GM19324 (cell line): ENCODE results near the gene PDE6G.
"Not testable (repeated sequence)": the region's sequence is repeated elsewhere in the genome, so short reads cannot be mapped to it uniquely, and the experiment has no call there.

ENCODE experiments used
- ATAC-seq: cut with Tn5 transposase; IDR thresholded peaks from one replicate; pipeline ENCODE4 v1.9.1; 2021; ENCODE audit warnings: mild to moderate bottlenecking, moderate library complexity; ENCODE audit not compliant: unreplicated experiment, low FRiP score

PDE6G gene

GRCh38 chr17:81688616-81689015, 32.3 kb upstream of the PDE6G start:
- no peak for ATAC-seq

GRCh38 chr17:81687770-81688541, 31.6 kb upstream of the PDE6G start:
- ATAC-seq = no peak

- no peak for ATAC-seq
Observed at GRCh38 chr17:81686614-81687013, 30.3 kb upstream of the PDE6G start.

GRCh38 chr17:81685108-81685507, 28.8 kb upstream of the PDE6G start:
- ATAC-seq = no peak

GRCh38 chr17:81684442-81684911, 28.1 kb upstream of the PDE6G start:
- no peak for ATAC-seq

GRCh38 chr17:81683584-81684441, 27.5 kb upstream of the PDE6G start, which contains the start of the genes ARL16 and HGS:
ARL16 (minus strand) TSS chr17:81683797; CDS start chr17:81683753, 44 bp downstream.
HGS (plus strand) TSS chr17:81684011; CDS start chr17:81684067, 56 bp downstream.
- ATAC-seq = peak; percentile 96

GRCh38 chr17:81683208-81683583, 26.9 kb upstream of the PDE6G start:
- ATAC-seq = no peak

GRCh38 chr17:81682565-81683207, 26.3 kb upstream of the PDE6G start:
- ATAC-seq = no peak

- no peak for ATAC-seq
Observed at GRCh38 chr17:81681672-81682071, 25.3 kb upstream of the PDE6G start.

- no peak for ATAC-seq
Observed at GRCh38 chr17:81680150-81680549, 23.8 kb upstream of the PDE6G start.

- ATAC-seq = no peak
Observed at GRCh38 chr17:81676906-81677305, 20.6 kb upstream of the PDE6G start.

- ATAC-seq = not testable (repeated sequence)
Observed at GRCh38 chr17:81675515-81676221, 19.3 kb upstream of the PDE6G start.

- no peak for ATAC-seq
Observed at GRCh38 chr17:81673561-81674258, 17.4 kb upstream of the PDE6G start.

- no peak for ATAC-seq
Observed at GRCh38 chr17:81672954-81673353, 16.6 kb upstream of the PDE6G start.

GRCh38 chr17:81672504-81672903, 16.2 kb upstream of the PDE6G start:
- no peak for ATAC-seq

- ATAC-seq = no peak
Observed at GRCh38 chr17:81667754-81668153, 11.4 kb upstream of the PDE6G start.

GRCh38 chr17:81666342-81667191, 10.2 kb upstream of the PDE6G start, which contains the start of the genes CCDC137 and OXLD1:
CCDC137 (plus strand) TSS chr17:81666737; CDS start chr17:81666767, 30 bp downstream.
OXLD1 (minus strand) TSS chr17:81666605; CDS start chr17:81666577, 28 bp downstream.
- ATAC-seq = peak; percentile 93

GRCh38 chr17:81666092-81666341, 9.7 kb upstream of the PDE6G start:
- peak; percentile 12 for ATAC-seq
